MCF 10A (cell line): ENCODE measurements around the gene MCM7. TPM values are rescaled to one million over a fixed set of nuclear protein-coding genes. Genes with fewer than 3 reads are reported as not detected.

Source experiments
- BruUV-seq: library from RNA; stranded (reverse); fragments of 400-500 nt; replicated peaks from 2 replicates; lab custom pipeline; 2021; lab: Mats Ljungman, UMichigan
- CTCF ChIA-PET: fragments of 300-600 bp; sonication (Branson Sonifier 250); formaldehyde crosslinking; extraction: SDS; loops from one replicate; lab custom pipeline; 2021; ENCODE audit warnings: antibody characterized with exemption, inconsistent platforms; lab: Yijun Ruan, JAX
- POLR2A ChIA-PET: fragments of 300-600, 350-650 bp; sonication (Branson Sonifier 250); formaldehyde crosslinking; extraction: SDS; loops from one replicate; lab custom pipeline; 2020; ENCODE audit warnings: antibody characterized with exemption, inconsistent platforms; lab: Yijun Ruan, JAX
- DNase-seq: peaks from one replicate; pipeline ENCODE4 v3.0.0-alpha.2; 2018; ENCODE audit not compliant: unreplicated experiment
- H3K27ac Mint-ChIP-seq: one replicate; pipeline ENCODE4 v1.8.0; 2022; ENCODE audit warnings: mild to moderate bottlenecking, low read depth, mixed read lengths; ENCODE audit not compliant: unreplicated experiment
- H3K27me3 Mint-ChIP-seq: one replicate; pipeline ENCODE4 v1.8.0; 2022; ENCODE audit warnings: mixed read lengths; ENCODE audit not compliant: insufficient read depth, unreplicated experiment
- H3K36me3 Mint-ChIP-seq: one replicate; pipeline ENCODE4 v1.8.0; 2022; ENCODE audit warnings: mild to moderate bottlenecking, moderate library complexity, mixed read lengths; ENCODE audit not compliant: insufficient read depth, unreplicated experiment
- H3K4me1 Mint-ChIP-seq: one replicate; pipeline ENCODE4 v1.8.0; 2022; ENCODE audit warnings: mixed read lengths; ENCODE audit not compliant: insufficient read depth, unreplicated experiment
- H3K4me3 Mint-ChIP-seq: one replicate; pipeline ENCODE4 v1.8.0; 2022; ENCODE audit warnings: mild to moderate bottlenecking, moderate library complexity, mixed read lengths; ENCODE audit not compliant: unreplicated experiment
- H3K9me3 Mint-ChIP-seq: one replicate; pipeline ENCODE4 v1.8.0; 2022; ENCODE audit warnings: mixed read lengths; ENCODE audit not compliant: unreplicated experiment
- intact Hi-C: fragments of 100-400 bp; cut with micrococcal nuclease; formaldehyde crosslinking; loops from 2 replicates; pipeline ENCODE4 v1.14.1; 2022
- total RNA-seq: library from RNA; stranded (reverse); gene quantifications from 2 replicates; pipeline ENCODE4 v1.2.3, GENCODE V29; 2022
- TF ChIP-seq, protein P1 (sequence below): fragments of 200-600 bp; IDR thresholded peaks from one replicate; pipeline ENCODE4 v1.8.0; 2022; ENCODE audit warnings: antibody characterized with exemption, mild to moderate bottlenecking; ENCODE audit not compliant: unreplicated experiment

Gene MCM7
- total RNA-seq, 1 experiment from 2014 or later, result 67.8 TPM

DNA sequence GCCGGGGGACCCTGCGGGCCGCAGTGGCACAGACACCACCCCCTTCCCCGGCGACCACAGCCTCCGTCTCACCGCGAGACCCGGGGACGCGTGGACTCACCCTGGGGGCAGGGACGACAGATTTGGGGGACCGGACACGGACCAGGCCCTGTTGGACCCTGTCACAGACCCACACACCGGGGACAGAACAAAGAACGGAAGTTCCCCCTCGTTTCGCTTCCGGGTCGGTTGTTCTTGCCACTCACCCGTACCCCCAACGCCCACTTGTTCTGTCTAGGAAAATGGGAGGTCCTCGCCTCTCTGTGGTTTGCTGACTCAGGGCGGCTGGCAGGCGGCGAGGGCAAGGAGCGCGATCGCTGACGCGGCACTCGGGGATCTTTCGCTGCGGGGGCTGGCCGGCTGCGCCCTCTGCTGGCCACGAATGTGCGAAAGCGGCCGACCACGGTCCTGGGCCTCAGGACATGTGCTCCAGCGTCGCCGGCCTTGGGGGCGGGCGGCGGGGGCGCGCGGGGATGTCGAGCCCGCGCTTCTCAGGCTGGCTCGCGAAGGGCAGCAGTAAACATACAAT, 19.6 kb downstream of the MCM7 start, which contains the start of gene ZNF3:
Gene ZNF3, minus strand, starts transcription at position 189 of the 568 bp plus-strand sequence. CDS start 4,366 bp downstream, outside the sequence.
- ChIA-PET POLR2A (interaction anchor here (0.6 to 2.1 kb wide), 19 partner anchors 8 to 175 kb away, joined by 3 to 14 read pairs (median 6); partner anchors contain the start of genes AP4M1, CNPY4, COPS6 and MCM7), CTCF (interaction anchor here (0.5 to 1.3 kb wide), 8 partner anchors 16 to 165 kb away, joined by 3 to 14 read pairs (median 4); no protein-coding TSS in a partner anchor)
- Mint-ChIP-seq H3K27me3 (no peaks in the 10 kb centered on the region), H3K4me1 (peaks cover 6% of the 10 kb centered on the region), H3K9me3 (no peaks in the 10 kb centered on the region), H3K27ac (peak within 1 kb of the TSS; percentile 74), H3K4me3 (peak within 1 kb of the TSS; percentile 84), H3K36me3 (peaks cover 35% of the 10 kb centered on the region)
- BruUV-seq, result no TSS peak
- intact Hi-C loops, result loop anchor here (1.0 to 10.0 kb wide), 3 partner anchors 19 to 167 kb away; partner anchors contain the start of genes AP4M1, MCM7 and TRIM4
- TF ChIP-seq, protein P1, sequence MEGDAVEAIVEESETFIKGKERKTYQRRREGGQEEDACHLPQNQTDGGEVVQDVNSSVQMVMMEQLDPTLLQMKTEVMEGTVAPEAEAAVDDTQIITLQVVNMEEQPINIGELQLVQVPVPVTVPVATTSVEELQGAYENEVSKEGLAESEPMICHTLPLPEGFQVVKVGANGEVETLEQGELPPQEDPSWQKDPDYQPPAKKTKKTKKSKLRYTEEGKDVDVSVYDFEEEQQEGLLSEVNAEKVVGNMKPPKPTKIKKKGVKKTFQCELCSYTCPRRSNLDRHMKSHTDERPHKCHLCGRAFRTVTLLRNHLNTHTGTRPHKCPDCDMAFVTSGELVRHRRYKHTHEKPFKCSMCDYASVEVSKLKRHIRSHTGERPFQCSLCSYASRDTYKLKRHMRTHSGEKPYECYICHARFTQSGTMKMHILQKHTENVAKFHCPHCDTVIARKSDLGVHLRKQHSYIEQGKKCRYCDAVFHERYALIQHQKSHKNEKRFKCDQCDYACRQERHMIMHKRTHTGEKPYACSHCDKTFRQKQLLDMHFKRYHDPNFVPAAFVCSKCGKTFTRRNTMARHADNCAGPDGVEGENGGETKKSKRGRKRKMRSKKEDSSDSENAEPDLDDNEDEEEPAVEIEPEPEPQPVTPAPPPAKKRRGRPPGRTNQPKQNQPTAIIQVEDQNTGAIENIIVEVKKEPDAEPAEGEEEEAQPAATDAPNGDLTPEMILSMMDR, result peak; percentile 82
- DNase-seq, result peak; percentile 99

DNA sequence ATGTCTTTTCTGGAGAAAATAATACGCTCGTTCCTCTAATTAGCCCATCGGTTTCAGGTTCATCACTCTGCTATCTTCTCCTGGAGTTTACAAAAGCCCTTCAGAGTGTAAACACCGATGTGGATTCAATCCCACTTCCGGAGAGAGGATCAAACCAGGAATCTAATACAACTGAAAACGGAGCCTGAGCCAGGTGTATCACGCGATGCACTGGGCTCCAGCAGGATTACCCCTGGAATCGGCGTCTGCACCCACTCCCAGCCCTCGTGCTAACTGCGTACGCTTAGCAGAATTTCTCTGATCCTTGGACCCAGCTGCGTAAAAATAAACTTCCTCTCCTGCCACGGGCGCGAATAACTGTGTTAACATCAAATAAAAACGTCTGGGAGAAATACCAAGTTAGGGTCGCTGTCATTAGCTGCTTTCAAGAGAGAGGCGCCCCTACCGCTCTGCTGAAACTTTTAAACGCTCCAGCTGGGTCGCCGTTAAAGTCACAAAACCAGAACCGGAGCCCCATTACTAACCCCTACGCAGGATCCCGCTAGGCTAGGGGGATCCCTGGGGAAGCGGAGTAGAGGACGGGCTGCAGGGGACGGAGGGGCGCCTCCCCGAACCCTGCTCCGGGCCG, 20.2 kb downstream of the MCM7 start:
- Mint-ChIP-seq H3K9me3 (no peaks in the 10 kb centered on the region), H3K27me3 (no peaks in the 10 kb centered on the region), H3K36me3 (peaks cover 41% of the 10 kb centered on the region), H3K4me3 (peak overlapping the region; percentile 84), H3K27ac (peak overlapping the region; percentile 74), H3K4me1 (peaks cover 6% of the 10 kb centered on the region)
- CTCF ChIA-PET, result interaction anchor here (0.6 to 1.2 kb wide), 4 partner anchors 10 to 638 kb away, joined by 3 to 4 read pairs (median 3); no protein-coding TSS in a partner anchor
- POLR2A ChIA-PET, result interaction anchor here (0.6 to 2.1 kb wide), 22 partner anchors 9 to 755 kb away, joined by 3 to 14 read pairs (median 4); partner anchors contain the start of genes AP4M1, ARPC1A, COPS6 and MCM7
- TSS peak; percentile 63 for BruUV-seq
- DNase-seq, result no peak
- intact Hi-C loops, result loop anchor here (1.0 to 10.0 kb wide), 3 partner anchors 20 to 166 kb away; partner anchors contain the start of genes AP4M1, MCM7 and TRIM4
- TF ChIP-seq, protein P1, result no peak

DNA sequence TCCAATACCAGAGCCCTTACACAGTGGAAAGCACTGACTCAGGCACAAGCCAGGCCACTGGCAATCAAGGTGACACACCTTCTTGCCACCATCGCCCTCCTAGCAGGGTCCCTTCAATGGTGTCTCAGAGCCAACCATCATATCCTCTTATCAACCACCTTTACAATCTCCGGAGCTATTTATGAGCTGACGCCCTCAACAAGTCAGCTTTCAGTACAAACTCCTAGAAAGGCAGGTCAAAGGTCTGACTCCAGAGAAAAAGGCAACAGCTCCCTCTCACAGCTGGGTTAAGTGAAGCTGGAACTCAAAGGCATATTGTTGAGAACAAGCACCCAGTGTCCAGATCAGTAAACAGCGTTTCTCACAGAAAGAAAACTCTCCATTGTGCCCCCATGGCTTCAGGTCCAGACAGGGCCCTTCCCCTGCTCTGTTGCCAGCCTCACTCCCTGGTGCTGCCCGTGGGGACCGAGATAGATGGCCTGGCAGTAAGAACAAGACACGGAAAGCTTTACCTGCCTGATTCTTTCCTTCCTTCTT, 22.1 kb downstream of the MCM7 start:
- intact Hi-C loops, result no loop called here
- DNase-seq, result no peak
- no peak overlapping the region for H3K27ac Mint-ChIP-seq
- H3K9me3 Mint-ChIP-seq, result no peaks in the 10 kb centered on the region
- H3K4me3 Mint-ChIP-seq, result peak overlapping the region; percentile 84
- POLR2A ChIA-PET, result interaction anchor here (1.2 kb wide), 1 partner anchor 28 kb away, joined by 5 read pairs; no protein-coding TSS in a partner anchor
- peaks cover 60% of the 10 kb centered on the region for H3K36me3 Mint-ChIP-seq
- CTCF ChIA-PET, result interaction anchor here (0.6 to 1.2 kb wide), 2 partner anchors 89 to 327 kb away, joined by 3 to 8 read pairs; no protein-coding TSS in a partner anchor
- no peaks in the 10 kb centered on the region for H3K27me3 Mint-ChIP-seq
- TF ChIP-seq, protein P1, result no peak
- no TSS peak for BruUV-seq
- peaks cover 6% of the 10 kb centered on the region for H3K4me1 Mint-ChIP-seq
